ENCODE measurements around the gene SRI.

GRCh38 chr7:88216276-88216675 is 3.6 kb downstream of the SRI start:
- no peak for TF ChIP-seq POLR2AphosphoS5 (IDR thresholded peaks at IDR 0.05; ENCODE audit: low read depth, low read length)
- TF ChIP-seq, protein P1, sequence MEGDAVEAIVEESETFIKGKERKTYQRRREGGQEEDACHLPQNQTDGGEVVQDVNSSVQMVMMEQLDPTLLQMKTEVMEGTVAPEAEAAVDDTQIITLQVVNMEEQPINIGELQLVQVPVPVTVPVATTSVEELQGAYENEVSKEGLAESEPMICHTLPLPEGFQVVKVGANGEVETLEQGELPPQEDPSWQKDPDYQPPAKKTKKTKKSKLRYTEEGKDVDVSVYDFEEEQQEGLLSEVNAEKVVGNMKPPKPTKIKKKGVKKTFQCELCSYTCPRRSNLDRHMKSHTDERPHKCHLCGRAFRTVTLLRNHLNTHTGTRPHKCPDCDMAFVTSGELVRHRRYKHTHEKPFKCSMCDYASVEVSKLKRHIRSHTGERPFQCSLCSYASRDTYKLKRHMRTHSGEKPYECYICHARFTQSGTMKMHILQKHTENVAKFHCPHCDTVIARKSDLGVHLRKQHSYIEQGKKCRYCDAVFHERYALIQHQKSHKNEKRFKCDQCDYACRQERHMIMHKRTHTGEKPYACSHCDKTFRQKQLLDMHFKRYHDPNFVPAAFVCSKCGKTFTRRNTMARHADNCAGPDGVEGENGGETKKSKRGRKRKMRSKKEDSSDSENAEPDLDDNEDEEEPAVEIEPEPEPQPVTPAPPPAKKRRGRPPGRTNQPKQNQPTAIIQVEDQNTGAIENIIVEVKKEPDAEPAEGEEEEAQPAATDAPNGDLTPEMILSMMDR (IDR thresholded peaks at IDR 0.05), result no peak

Measured in Panc1 (cell line).